ENCODE data around the gene TMEM179. TPM values are rescaled to one million over a fixed set of nuclear protein-coding genes. Genes with fewer than 3 reads are reported as not detected.

TMEM179 gene
- total and polyA plus RNA-seq, 8 donors, result 0.73 to 2.0 (median 1.7) TPM; not detected in 1

DNA sequence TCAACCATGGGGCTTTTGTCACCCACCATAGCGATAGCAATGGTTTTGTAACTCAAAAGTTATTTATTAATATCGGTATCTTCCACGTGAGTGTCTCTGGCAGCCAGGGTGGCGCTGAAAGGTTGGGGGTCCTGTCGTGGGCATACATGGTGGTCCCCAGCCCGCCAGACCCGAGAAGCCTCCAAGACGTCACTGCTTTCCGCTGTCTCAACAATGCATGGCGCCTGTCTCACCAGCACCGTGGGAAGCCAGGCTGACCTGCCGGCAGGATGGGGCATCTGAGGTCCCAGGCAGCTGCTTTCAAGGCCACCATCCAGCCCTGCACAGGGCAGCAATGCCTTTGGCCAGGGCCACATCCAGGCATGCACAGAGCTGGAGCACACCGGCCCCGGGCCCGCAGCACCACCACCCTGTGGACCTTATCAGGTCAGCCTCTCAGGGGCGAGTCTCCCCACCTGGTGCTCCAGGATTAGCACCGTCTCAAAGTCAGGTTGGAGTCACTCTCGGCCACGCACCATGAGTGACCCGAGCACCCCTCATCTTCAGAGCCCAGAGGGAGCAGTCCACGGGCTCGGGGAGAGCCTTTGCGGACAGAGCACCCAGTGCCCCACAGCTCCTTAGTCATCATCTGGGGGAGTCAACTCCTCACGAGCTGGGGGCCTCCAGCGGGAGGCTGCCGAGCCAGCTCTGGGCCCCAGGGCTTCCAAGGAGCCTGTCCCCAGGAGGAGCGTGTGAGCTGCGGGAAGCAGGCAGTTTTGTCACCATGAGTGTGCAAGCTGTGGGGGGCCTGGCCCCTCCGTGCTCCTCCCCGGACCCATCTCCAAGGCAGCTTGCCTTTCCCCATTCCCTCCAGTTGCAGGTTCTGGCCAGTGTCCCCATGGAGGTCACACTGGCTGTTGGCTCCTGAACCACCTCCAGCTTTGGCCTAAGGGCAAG lies 39.6 kb downstream of the TMEM179 start:
- intact Hi-C loops (cut with DNase I), result loop anchor here (5.0 to 10.0 kb wide), 2 partner anchors 428 to 430 kb away; partner anchors contain the start of gene KIF26A (in 2 of the 2)
- Histone ChIP-seq H3K27ac (no peak overlapping the region), H3K4me3 (no peak overlapping the region), H3K4me1 (peaks cover 0 to 5% of the 10 kb centered on the region in 2 donors), H3K27me3 (peaks cover 0 to 69% of the 10 kb centered on the region in 2 donors), H3K9me3 (no peaks in the 10 kb centered on the region), H3K36me3 (no peaks in the 10 kb centered on the region)
- ATAC-seq, result no peak
- TF ChIP-seq, protein P1, sequence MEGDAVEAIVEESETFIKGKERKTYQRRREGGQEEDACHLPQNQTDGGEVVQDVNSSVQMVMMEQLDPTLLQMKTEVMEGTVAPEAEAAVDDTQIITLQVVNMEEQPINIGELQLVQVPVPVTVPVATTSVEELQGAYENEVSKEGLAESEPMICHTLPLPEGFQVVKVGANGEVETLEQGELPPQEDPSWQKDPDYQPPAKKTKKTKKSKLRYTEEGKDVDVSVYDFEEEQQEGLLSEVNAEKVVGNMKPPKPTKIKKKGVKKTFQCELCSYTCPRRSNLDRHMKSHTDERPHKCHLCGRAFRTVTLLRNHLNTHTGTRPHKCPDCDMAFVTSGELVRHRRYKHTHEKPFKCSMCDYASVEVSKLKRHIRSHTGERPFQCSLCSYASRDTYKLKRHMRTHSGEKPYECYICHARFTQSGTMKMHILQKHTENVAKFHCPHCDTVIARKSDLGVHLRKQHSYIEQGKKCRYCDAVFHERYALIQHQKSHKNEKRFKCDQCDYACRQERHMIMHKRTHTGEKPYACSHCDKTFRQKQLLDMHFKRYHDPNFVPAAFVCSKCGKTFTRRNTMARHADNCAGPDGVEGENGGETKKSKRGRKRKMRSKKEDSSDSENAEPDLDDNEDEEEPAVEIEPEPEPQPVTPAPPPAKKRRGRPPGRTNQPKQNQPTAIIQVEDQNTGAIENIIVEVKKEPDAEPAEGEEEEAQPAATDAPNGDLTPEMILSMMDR (IDR thresholded peaks at IDR 0.05), result no peak
- peak in 1 of 4 donors; percentile 76 for DNase-seq

DNA sequence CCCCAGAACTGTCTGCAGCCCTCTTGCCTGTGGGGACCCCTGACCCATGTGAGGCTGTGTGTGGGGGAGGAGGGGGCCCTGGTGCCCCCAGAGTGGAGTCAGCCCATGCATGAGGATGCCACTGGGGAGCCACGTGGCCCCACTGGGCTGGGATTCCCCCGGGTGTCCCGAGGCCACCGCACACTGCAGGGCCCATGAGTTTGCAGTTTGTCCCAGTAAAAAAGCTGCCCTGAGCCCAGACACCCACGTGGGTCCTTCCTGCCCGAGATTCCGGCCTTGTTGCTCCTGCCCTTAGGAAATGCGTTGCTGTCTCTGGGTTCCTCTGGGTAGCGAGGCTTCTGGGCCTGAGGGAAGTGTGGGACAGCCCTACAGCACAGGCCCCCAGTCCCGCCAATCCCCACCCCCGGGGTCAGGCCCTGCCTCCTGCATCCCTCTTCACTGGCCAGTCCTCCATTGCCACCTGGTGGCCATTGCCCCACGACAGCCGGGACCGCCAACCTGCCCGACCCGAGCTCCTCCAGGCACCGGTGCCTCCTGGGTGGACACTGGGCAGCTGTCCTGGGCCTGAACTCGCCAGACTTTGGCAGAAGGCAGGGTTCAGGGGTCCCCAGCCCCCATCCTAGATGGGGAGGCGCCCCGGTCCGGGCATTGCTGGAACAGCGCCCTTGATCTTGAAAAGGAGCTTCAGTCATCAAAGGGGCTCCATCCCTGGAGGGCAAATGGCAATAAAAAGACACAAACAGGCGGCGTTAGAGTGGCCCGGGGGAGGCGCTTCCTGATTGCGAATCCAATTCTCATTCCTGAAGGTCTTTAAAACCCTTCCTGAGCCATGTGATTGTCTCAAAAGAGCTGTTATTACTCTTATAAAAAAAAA lies 40.6 kb downstream of the TMEM179 start:
- Histone ChIP-seq H3K4me3 (no peak overlapping the region), H3K27me3 (peaks cover 0 to 59% of the 10 kb centered on the region in 2 donors), H3K27ac (no peak overlapping the region), H3K4me1 (peaks cover 0 to 5% of the 10 kb centered on the region in 2 donors), H3K36me3 (no peaks in the 10 kb centered on the region), H3K9me3 (no peaks in the 10 kb centered on the region)
- intact Hi-C loops (cut with DNase I), result loop anchor here (5.0 to 10.0 kb wide), 2 partner anchors 427 to 429 kb away; partner anchors contain the start of gene KIF26A (in 2 of the 2)
- peak in 3 of 4 donors; percentile 54 to 87 (median 77) for DNase-seq
- TF ChIP-seq, protein P1 (IDR thresholded peaks at IDR 0.05), result peak; percentile 73 to 77
- ATAC-seq, result peak; percentile 87

DNA sequence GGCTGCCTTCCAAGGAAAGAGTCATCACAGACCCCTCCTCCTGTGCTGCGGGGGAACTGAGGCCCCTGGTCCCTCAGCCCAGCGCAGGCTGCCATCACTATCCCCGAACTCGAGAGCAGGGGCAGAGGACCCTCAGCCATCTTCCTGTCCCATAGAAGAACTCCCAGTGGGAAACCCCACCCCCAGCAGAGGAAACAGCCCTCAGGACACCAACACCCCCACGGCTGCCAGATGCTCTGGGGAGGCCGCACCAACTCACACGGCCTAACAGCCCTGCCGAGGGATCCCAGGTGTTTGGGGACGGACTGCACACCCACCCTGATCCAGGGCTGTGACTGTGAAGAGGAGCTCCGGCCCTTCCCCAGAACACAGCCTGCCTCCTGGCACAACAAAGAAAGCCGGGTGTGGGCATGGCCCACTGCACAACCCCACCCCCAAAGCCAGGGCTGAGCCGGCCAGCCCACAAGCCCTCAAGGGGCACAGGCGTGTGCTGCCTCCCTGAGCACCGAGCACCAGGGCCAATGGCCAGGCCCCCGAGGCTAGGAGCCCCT lies 41.3 kb downstream of the TMEM179 start:
- Histone ChIP-seq H3K4me1 (peaks cover 0 to 5% of the 10 kb centered on the region in 2 donors), H3K27ac (no peak overlapping the region), H3K9me3 (no peaks in the 10 kb centered on the region), H3K27me3 (peaks cover 0 to 51% of the 10 kb centered on the region in 2 donors), H3K36me3 (no peaks in the 10 kb centered on the region), H3K4me3 (no peak overlapping the region)
- intact Hi-C loops (cut with DNase I), result loop anchor here (5.0 to 10.0 kb wide), 2 partner anchors 426 to 428 kb away; partner anchors contain the start of gene KIF26A (in 2 of the 2)
- ATAC-seq, result no peak
- TF ChIP-seq, protein P1 (IDR thresholded peaks at IDR 0.05), result no peak
- peak in 1 of 4 donors; percentile 59 for DNase-seq

DNA sequence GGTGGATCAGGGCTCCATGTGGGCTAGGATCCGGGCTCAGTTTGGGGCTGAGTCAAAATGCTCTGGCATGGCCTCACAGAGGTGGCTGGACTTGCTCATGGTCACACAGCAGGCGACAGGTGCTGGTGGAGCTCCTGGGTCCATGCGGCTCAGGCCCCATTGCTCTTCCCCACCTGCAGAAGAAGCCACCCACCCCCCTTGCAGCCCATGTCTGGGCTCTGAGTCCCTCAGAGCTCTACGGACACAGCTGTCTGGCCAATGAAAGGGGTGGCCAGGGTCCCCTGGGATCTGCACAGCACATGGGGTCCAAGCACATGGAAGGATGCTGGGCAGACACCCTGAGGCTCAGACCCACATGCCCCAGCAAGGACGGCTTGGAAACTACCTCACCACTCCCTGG lies 42.0 kb downstream of the TMEM179 start:
- intact Hi-C loops (cut with DNase I), result loop anchor here (5.0 to 10.0 kb wide), 2 partner anchors 425 to 428 kb away; partner anchors contain the start of gene KIF26A (in 2 of the 2)
- peaks cover 0 to 45% of the 10 kb centered on the region in 2 donors for H3K27me3 ChIP-seq
- TF ChIP-seq, protein P1 (IDR thresholded peaks at IDR 0.05), result no peak
- peak in 1 of 4 donors; percentile 43 for DNase-seq
- no peak overlapping the region for H3K27ac ChIP-seq
- ATAC-seq, result no peak
- H3K9me3 ChIP-seq, result no peaks in the 10 kb centered on the region
- no peak overlapping the region for H3K4me3 ChIP-seq
- no peaks in the 10 kb centered on the region for H3K36me3 ChIP-seq
- H3K4me1 ChIP-seq, result peaks cover 0 to 5% of the 10 kb centered on the region in 2 donors
